ENCODE data around the gene CYP4A22. TPM values are rescaled to one million over a fixed set of nuclear protein-coding genes. Genes with fewer than 3 reads are reported as not detected.

The CYP4A22 gene
- total and polyA plus RNA-seq, 2 donors (not counting 3 experiments of a cell fraction or from before 2014, with no cell fraction given) = not detected

DNA sequence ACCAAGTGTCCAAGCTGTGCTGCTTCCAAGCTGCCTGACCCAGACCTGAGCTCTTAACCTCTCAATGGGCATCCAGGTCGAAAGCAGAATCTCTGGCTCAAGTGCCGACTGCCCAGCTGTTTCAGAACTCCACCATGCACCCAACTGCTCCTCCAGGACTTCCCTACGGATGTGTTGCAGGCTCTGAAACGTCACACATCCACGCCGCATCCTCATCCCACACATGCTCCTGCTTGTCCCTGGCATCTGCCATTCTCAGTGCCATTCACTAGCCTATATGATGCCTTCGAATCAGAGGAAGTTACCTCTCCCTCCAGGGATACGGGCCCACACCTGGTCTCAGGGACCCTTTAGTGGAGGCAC, 41.4 kb downstream of the CYP4A22 start:
- no peaks in the 10 kb centered on the region for H4K20me1 ChIP-seq (replicated peaks; ENCODE audit: control insufficient read depth, extremely low read depth, insufficient read depth, low read length)
- H3K9ac ChIP-seq (replicated peaks; ENCODE audit: extremely low read depth, insufficient read depth, low read length) = no peak overlapping the region
- POLR2A ChIA-PET = interaction anchor here (0.8 to 1.6 kb wide), 3 partner anchors 136 to 155 kb away, joined by 3 to 7 read pairs (median 4); partner anchors contain the start of genes CMPK1 and STIL
- H3K27me3 ChIP-seq (ENCODE audit: control insufficient read depth in 2 of 2, insufficient read depth in 2 of 2, low read length in 2 of 2) = no peaks in the 10 kb centered on the region
- no peaks in the 10 kb centered on the region for H3K36me3 ChIP-seq (ENCODE audit: control insufficient read depth in 2 of 2, extremely low read depth in 1 of 2, insufficient read depth in 2 of 2, low read length in 2 of 2)
- DNase-seq (ENCODE audit: low read depth, low spot score) = no peak
- peak overlapping the region; percentile 12 for H2AFZ ChIP-seq (ENCODE audit: low read depth, low read length)
- no peaks in the 10 kb centered on the region for H3K9me1 ChIP-seq (replicated peaks; ENCODE audit: control insufficient read depth, extremely low read depth, insufficient read depth, low read length)
- no peak overlapping the region for H3K4me2 ChIP-seq (ENCODE audit: insufficient read depth, low read length)
- BruUV-seq (replicated peaks) = no TSS peak
- FAIRE-seq = no peak
- H3K79me2 ChIP-seq (ENCODE audit: control insufficient read depth, insufficient read depth, low read length) = no peaks in the 10 kb centered on the region
- H3K4me1 ChIP-seq (ENCODE audit: control insufficient read depth, extremely low read depth, insufficient read depth, low read length) = peaks cover 19% of the 10 kb centered on the region
- dilution Hi-C loops (cut with MboI; ENCODE audit: extremely low pct_ligation_motif_present, low sequenced_read_pairs) = no loop called here
- no peak overlapping the region for H3K4me3 ChIP-seq (replicated peaks in 1 of 3; ENCODE audit: insufficient read depth in 1 of 3, low read depth in 1 of 3, low read length in 3 of 3)
- intact Hi-C loops (cut with micrococcal nuclease) = loop anchor here (1.0 to 5.0 kb wide), 9 partner anchors 12 to 532 kb away; partner anchors contain the start of genes PDZK1IP1 and STIL
- CTCF ChIA-PET = interaction anchor here (0.6 to 8.1 kb wide), 71 partner anchors 10 to 819 kb away, joined by 3 to 223 read pairs (median 5); partner anchors contain the start of genes CMPK1, CYP4X1, EFCAB14 and FOXD2
- H3K27ac ChIP-seq (ENCODE audit: insufficient read depth, low read depth, low read length) = no peak overlapping the region
- no peaks in the 10 kb centered on the region for H3K9me3 ChIP-seq (replicated peaks; ENCODE audit: control insufficient read depth, insufficient read depth, low read length)
- TF ChIP-seq EZH2 (IDR thresholded peaks at IDR 0.05; ENCODE audit: borderline replicate concordance, low read depth, low read length, severe bottlenecking) (no peak), FOS (IDR thresholded peaks at IDR 0.05; ENCODE audit: borderline replicate concordance, insufficient read depth, low read length) (no peak), GATA2 (IDR thresholded peaks at IDR 0.05; ENCODE audit: insufficient read depth, insufficient read length, low read depth, low read length) (no peak), JUN (IDR thresholded peaks at IDR 0.05; ENCODE audit: borderline replicate concordance, insufficient read depth, insufficient read length, low read depth) (no peak), POLR2A (IDR thresholded peaks at IDR 0.05; ENCODE audit: low read depth, low read length) (no peak), POLR2AphosphoS5 (IDR thresholded peaks at IDR 0.05; ENCODE audit: insufficient read depth, low read depth, low read length) (no peak), MYC (IDR thresholded peaks at IDR 0.05; ENCODE audit: low read depth, low read length) (no peak)
- TF ChIP-seq, protein P1, sequence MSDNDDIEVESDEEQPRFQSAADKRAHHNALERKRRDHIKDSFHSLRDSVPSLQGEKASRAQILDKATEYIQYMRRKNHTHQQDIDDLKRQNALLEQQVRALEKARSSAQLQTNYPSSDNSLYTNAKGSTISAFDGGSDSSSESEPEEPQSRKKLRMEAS (IDR thresholded peaks at IDR 0.05; ENCODE audit: insufficient read depth, insufficient read length) = no peak
- TF ChIP-seq, protein P2, sequence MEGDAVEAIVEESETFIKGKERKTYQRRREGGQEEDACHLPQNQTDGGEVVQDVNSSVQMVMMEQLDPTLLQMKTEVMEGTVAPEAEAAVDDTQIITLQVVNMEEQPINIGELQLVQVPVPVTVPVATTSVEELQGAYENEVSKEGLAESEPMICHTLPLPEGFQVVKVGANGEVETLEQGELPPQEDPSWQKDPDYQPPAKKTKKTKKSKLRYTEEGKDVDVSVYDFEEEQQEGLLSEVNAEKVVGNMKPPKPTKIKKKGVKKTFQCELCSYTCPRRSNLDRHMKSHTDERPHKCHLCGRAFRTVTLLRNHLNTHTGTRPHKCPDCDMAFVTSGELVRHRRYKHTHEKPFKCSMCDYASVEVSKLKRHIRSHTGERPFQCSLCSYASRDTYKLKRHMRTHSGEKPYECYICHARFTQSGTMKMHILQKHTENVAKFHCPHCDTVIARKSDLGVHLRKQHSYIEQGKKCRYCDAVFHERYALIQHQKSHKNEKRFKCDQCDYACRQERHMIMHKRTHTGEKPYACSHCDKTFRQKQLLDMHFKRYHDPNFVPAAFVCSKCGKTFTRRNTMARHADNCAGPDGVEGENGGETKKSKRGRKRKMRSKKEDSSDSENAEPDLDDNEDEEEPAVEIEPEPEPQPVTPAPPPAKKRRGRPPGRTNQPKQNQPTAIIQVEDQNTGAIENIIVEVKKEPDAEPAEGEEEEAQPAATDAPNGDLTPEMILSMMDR (IDR thresholded peaks at IDR 0.05; ENCODE audit: extremely low read depth in 1 of 2, insufficient read depth in 1 of 2, low read depth in 1 of 2, low read length in 2 of 2) = no peak
